Measurements from ENCODE around the gene SMAD2.

- TF ChIP-seq, protein P1, sequence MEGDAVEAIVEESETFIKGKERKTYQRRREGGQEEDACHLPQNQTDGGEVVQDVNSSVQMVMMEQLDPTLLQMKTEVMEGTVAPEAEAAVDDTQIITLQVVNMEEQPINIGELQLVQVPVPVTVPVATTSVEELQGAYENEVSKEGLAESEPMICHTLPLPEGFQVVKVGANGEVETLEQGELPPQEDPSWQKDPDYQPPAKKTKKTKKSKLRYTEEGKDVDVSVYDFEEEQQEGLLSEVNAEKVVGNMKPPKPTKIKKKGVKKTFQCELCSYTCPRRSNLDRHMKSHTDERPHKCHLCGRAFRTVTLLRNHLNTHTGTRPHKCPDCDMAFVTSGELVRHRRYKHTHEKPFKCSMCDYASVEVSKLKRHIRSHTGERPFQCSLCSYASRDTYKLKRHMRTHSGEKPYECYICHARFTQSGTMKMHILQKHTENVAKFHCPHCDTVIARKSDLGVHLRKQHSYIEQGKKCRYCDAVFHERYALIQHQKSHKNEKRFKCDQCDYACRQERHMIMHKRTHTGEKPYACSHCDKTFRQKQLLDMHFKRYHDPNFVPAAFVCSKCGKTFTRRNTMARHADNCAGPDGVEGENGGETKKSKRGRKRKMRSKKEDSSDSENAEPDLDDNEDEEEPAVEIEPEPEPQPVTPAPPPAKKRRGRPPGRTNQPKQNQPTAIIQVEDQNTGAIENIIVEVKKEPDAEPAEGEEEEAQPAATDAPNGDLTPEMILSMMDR (IDR thresholded peaks at IDR 0.05), result no peak
- TF ChIP-seq POLR2A (IDR thresholded peaks at IDR 0.05), result no peak
Measured at GRCh38 chr18:47949202-47949601, 18.7 kb upstream of the SMAD2 start.

Measured in thyroid gland (tissue), 4 donors.